ENCODE measurements around the gene TDRD3.

DNA sequence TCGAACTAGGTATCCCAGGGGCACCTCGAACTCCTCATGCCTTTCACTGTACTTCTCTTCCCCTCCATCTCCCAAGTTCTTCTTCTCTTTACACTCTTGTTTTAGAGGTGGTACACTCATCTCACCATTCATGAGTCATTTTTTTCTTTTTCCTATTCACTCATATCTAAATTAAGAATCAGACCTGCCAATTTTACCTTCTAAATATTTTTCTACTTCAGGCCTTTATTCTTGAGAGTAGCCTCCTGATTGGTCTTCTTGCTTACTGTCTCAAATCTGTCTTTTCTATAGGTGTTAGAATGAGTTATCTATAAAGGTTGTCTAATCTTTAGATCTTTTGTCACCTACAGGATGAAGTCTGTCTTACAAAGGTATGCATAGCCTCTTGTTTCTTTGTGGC, 20.7 kb downstream of the TDRD3 start:
- TF ChIP-seq CTCF (conservative IDR thresholded peaks at IDR 0.05 in 1 of 2, IDR thresholded peaks at IDR 0.05 in 1 of 2; ENCODE audit: extremely low read depth in 1 of 2, insufficient read depth in 1 of 2, low read depth in 1 of 2, low read length in 2 of 2), result no peak
- no peak for TF ChIP-seq EZH2 (IDR thresholded peaks at IDR 0.05; ENCODE audit: borderline replicate concordance, low read length)

All from mammary epithelial cell (primary cell).